ENCODE data around the gene SUPT7L. TPM values are rescaled to one million over a fixed set of nuclear protein-coding genes. Genes with fewer than 3 reads are reported as not detected.

SUPT7L gene
- total and polyA plus RNA-seq, 2 of the 13 experiments (the other 11 are each of a cell fraction or from before 2014, with no cell fraction given): 32.9 to 77.5 TPM

DNA sequence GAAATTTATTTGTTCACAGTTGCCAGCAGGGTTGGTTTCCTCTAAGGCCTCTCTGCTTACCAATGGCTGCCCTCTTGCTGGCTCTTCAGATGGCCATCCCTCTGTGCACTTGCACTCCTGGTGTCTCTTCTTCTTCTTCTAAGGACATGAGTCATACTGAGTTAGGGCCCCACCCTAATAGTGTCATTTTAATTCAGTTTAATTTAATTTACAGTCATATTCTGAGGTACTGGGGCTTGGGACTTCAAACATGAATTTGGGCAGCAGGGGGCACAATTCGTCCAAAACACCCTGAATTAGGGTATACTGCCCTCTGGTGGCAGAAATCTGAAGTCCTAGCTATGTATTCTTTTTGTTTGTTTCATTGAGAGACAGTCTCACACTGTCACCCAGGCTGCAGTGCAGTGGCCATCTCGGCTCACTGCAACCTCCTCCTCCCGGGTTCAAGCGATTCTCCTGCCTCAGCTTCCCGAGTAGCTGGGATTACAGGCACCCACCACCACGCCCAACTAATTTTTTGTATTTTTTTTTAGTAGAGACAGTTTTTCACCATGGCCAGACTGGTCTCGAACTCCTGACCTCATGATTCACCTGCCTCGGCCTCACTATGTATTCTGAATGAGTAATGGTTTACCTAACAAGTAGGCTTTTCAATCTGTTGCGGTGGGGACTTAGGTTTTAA, 20.1 kb upstream of the SUPT7L start (continued):
- TF ChIP-seq SPEN (CRISPR knock-in tag; IDR thresholded peaks at IDR 0.05; ENCODE audit: low read depth) (no peak), MZF1 (CRISPR knock-in tag; IDR thresholded peaks at IDR 0.05; ENCODE audit: borderline replicate concordance) (no peak), ZNF354B (CRISPR knock-in tag; IDR thresholded peaks at IDR 0.05) (no peak), ATM (IDR thresholded peaks at IDR 0.05; ENCODE audit: borderline replicate concordance) (no peak), ZIK1 (CRISPR knock-in tag; IDR thresholded peaks at IDR 0.05; ENCODE audit: borderline replicate concordance, low read depth) (no peak), NFIC (IDR thresholded peaks at IDR 0.05; ENCODE audit: low read length) (no peak), SRSF9 (IDR thresholded peaks at IDR 0.05; ENCODE audit: borderline replicate concordance, insufficient read depth, low read depth, low read length, poor library complexity, severe bottlenecking) (no peak), ELF4 (CRISPR knock-in tag; IDR thresholded peaks at IDR 0.05; ENCODE audit: borderline replicate concordance) (no peak), HMG20A (CRISPR knock-in tag; IDR thresholded peaks at IDR 0.05; ENCODE audit: borderline replicate concordance) (no peak), ZNF10 (CRISPR knock-in tag; IDR thresholded peaks at IDR 0.05; ENCODE audit: borderline replicate concordance, low read depth) (no peak), ZMYM4 (CRISPR knock-in tag; IDR thresholded peaks at IDR 0.05) (peak; percentile 76), SP4 (CRISPR knock-in tag; IDR thresholded peaks at IDR 0.05) (no peak), ZNF777 (CRISPR knock-in tag; IDR thresholded peaks at IDR 0.05) (no peak)
- TF ChIP-seq, protein P1, sequence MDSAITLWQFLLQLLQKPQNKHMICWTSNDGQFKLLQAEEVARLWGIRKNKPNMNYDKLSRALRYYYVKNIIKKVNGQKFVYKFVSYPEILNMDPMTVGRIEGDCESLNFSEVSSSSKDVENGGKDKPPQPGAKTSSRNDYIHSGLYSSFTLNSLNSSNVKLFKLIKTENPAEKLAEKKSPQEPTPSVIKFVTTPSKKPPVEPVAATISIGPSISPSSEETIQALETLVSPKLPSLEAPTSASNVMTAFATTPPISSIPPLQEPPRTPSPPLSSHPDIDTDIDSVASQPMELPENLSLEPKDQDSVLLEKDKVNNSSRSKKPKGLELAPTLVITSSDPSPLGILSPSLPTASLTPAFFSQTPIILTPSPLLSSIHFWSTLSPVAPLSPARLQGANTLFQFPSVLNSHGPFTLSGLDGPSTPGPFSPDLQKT (CRISPR knock-in tag; IDR thresholded peaks at IDR 0.05; ENCODE audit: borderline replicate concordance): no peak
- TF ChIP-seq, protein P2, sequence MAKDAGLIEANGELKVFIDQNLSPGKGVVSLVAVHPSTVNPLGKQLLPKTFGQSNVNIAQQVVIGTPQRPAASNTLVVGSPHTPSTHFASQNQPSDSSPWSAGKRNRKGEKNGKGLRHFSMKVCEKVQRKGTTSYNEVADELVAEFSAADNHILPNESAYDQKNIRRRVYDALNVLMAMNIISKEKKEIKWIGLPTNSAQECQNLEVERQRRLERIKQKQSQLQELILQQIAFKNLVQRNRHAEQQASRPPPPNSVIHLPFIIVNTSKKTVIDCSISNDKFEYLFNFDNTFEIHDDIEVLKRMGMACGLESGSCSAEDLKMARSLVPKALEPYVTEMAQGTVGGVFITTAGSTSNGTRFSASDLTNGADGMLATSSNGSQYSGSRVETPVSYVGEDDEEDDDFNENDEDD (CRISPR knock-in tag; IDR thresholded peaks at IDR 0.05; ENCODE audit: borderline replicate concordance): no peak
- TF ChIP-seq, protein P3, sequence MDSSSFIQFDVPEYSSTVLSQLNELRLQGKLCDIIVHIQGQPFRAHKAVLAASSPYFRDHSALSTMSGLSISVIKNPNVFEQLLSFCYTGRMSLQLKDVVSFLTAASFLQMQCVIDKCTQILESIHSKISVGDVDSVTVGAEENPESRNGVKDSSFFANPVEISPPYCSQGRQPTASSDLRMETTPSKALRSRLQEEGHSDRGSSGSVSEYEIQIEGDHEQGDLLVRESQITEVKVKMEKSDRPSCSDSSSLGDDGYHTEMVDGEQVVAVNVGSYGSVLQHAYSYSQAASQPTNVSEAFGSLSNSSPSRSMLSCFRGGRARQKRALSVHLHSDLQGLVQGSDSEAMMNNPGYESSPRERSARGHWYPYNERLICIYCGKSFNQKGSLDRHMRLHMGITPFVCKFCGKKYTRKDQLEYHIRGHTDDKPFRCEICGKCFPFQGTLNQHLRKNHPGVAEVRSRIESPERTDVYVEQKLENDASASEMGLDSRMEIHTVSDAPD (CRISPR knock-in tag; IDR thresholded peaks at IDR 0.05): no peak
- TF ChIP-seq, protein P4, sequence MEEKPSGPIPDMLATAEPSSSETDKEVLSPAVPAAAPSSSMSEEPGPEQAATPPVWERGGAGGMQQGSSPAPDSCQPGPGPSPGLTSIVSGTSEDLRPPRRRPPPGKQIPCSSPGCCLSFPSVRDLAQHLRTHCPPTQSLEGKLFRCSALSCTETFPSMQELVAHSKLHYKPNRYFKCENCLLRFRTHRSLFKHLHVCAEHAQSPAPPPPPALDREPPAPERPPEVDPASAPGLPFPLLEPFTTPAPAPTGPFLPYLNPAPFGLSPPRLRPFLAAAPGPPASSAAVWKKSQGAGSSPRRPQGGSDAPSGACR (CRISPR knock-in tag; IDR thresholded peaks at IDR 0.05): no peak
- TF ChIP-seq, protein P5, sequence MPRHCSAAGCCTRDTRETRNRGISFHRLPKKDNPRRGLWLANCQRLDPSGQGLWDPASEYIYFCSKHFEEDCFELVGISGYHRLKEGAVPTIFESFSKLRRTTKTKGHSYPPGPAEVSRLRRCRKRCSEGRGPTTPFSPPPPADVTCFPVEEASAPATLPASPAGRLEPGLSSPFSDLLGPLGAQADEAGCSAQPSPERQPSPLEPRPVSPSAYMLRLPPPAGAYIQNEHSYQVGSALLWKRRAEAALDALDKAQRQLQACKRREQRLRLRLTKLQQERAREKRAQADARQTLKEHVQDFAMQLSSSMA (CRISPR knock-in tag; IDR thresholded peaks at IDR 0.05): no peak
- TF ChIP-seq, protein P6, sequence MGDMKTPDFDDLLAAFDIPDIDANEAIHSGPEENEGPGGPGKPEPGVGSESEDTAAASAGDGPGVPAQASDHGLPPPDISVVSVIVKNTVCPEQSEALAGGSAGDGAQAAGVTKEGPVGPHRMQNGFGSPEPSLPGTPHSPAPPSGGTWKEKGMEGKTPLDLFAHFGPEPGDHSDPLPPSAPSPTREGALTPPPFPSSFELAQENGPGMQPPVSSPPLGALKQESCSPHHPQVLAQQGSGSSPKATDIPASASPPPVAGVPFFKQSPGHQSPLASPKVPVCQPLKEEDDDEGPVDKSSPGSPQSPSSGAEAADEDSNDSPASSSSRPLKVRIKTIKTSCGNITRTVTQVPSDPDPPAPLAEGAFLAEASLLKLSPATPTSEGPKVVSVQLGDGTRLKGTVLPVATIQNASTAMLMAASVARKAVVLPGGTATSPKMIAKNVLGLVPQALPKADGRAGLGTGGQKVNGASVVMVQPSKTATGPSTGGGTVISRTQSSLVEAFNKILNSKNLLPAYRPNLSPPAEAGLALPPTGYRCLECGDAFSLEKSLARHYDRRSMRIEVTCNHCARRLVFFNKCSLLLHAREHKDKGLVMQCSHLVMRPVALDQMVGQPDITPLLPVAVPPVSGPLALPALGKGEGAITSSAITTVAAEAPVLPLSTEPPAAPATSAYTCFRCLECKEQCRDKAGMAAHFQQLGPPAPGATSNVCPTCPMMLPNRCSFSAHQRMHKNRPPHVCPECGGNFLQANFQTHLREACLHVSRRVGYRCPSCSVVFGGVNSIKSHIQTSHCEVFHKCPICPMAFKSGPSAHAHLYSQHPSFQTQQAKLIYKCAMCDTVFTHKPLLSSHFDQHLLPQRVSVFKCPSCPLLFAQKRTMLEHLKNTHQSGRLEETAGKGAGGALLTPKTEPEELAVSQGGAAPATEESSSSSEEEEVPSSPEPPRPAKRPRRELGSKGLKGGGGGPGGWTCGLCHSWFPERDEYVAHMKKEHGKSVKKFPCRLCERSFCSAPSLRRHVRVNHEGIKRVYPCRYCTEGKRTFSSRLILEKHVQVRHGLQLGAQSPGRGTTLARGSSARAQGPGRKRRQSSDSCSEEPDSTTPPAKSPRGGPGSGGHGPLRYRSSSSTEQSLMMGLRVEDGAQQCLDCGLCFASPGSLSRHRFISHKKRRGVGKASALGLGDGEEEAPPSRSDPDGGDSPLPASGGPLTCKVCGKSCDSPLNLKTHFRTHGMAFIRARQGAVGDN (CRISPR knock-in tag; IDR thresholded peaks at IDR 0.05): no peak
